Measurements from ENCODE around the gene MBNL1. TPM values are rescaled to one million over a fixed set of nuclear protein-coding genes. Genes with fewer than 3 reads are reported as not detected.

MBNL1 gene
- total and polyA plus RNA-seq, 2 of the 13 experiments (the other 11 are each of a cell fraction or from before 2014, with no cell fraction given), result 27.1 to 55.4 TPM

GRCh38 chr3:152299249-152299976, 30.7 kb downstream of the MBNL1 start (continued):
- TF ChIP-seq, protein P1, sequence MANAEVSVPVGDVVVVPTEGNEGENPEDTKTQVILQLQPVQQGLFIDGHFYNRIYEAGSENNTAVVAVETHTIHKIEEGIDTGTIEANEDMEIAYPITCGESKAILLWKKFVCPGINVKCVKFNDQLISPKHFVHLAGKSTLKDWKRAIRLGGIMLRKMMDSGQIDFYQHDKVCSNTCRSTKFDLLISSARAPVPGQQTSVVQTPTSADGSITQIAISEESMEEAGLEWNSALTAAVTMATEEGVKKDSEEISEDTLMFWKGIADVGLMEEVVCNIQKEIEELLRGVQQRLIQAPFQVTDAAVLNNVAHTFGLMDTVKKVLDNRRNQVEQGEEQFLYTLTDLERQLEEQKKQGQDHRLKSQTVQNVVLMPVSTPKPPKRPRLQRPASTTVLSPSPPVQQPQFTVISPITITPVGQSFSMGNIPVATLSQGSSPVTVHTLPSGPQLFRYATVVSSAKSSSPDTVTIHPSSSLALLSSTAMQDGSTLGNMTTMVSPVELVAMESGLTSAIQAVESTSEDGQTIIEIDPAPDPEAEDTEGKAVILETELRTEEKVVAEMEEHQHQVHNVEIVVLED (CRISPR knock-in tag; IDR thresholded peaks at IDR 0.05; ENCODE audit: borderline replicate concordance), result no peak
- no peak for TF ChIP-seq ZNF816 (CRISPR knock-in tag; IDR thresholded peaks at IDR 0.05; ENCODE audit: borderline replicate concordance)
- TF ChIP-seq, protein P2, sequence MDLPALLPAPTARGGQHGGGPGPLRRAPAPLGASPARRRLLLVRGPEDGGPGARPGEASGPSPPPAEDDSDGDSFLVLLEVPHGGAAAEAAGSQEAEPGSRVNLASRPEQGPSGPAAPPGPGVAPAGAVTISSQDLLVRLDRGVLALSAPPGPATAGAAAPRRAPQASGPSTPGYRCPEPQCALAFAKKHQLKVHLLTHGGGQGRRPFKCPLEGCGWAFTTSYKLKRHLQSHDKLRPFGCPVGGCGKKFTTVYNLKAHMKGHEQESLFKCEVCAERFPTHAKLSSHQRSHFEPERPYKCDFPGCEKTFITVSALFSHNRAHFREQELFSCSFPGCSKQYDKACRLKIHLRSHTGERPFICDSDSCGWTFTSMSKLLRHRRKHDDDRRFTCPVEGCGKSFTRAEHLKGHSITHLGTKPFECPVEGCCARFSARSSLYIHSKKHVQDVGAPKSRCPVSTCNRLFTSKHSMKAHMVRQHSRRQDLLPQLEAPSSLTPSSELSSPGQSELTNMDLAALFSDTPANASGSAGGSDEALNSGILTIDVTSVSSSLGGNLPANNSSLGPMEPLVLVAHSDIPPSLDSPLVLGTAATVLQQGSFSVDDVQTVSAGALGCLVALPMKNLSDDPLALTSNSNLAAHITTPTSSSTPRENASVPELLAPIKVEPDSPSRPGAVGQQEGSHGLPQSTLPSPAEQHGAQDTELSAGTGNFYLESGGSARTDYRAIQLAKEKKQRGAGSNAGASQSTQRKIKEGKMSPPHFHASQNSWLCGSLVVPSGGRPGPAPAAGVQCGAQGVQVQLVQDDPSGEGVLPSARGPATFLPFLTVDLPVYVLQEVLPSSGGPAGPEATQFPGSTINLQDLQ (CRISPR knock-in tag; IDR thresholded peaks at IDR 0.05), result no peak
- no peak for TF ChIP-seq ERF (CRISPR knock-in tag; IDR thresholded peaks at IDR 0.05)
- TF ChIP-seq ZNF598 (CRISPR knock-in tag; IDR thresholded peaks at IDR 0.05; ENCODE audit: borderline replicate concordance), result no peak
- TF ChIP-seq DR1 (CRISPR knock-in tag; IDR thresholded peaks at IDR 0.05), result no peak
- TF ChIP-seq ZFY (CRISPR knock-in tag; IDR thresholded peaks at IDR 0.05), result peak; percentile 14; the same call in 1 of the 2 replicates
- TF ChIP-seq CEBPB (IDR thresholded peaks at IDR 0.05; ENCODE audit: borderline replicate concordance, low read depth, low read length), result peak; percentile 66; the same call in 1 of the 2 replicates
- no peak for TF ChIP-seq PTBP1 (IDR thresholded peaks at IDR 0.05; ENCODE audit: low read depth, low read length, poor library complexity, severe bottlenecking)
- TF ChIP-seq DDIT3 (CRISPR knock-in tag; IDR thresholded peaks at IDR 0.05), result no peak
- no peak for TF ChIP-seq ZNF781 (CRISPR knock-in tag; IDR thresholded peaks at IDR 0.05; ENCODE audit: borderline replicate concordance, not compliant biosample characterization)
- TF ChIP-seq THAP11 (CRISPR knock-in tag; IDR thresholded peaks at IDR 0.05), result no peak
- no peak for TF ChIP-seq TCF12 (IDR thresholded peaks at IDR 0.05)
- no peak for TF ChIP-seq TCF12 (CRISPR knock-in tag; IDR thresholded peaks at IDR 0.05)
- TF ChIP-seq, protein P3, sequence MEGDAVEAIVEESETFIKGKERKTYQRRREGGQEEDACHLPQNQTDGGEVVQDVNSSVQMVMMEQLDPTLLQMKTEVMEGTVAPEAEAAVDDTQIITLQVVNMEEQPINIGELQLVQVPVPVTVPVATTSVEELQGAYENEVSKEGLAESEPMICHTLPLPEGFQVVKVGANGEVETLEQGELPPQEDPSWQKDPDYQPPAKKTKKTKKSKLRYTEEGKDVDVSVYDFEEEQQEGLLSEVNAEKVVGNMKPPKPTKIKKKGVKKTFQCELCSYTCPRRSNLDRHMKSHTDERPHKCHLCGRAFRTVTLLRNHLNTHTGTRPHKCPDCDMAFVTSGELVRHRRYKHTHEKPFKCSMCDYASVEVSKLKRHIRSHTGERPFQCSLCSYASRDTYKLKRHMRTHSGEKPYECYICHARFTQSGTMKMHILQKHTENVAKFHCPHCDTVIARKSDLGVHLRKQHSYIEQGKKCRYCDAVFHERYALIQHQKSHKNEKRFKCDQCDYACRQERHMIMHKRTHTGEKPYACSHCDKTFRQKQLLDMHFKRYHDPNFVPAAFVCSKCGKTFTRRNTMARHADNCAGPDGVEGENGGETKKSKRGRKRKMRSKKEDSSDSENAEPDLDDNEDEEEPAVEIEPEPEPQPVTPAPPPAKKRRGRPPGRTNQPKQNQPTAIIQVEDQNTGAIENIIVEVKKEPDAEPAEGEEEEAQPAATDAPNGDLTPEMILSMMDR (CRISPR knock-in tag; IDR thresholded peaks at IDR 0.05), result no peak
- TF ChIP-seq ZNF567 (CRISPR knock-in tag; IDR thresholded peaks at IDR 0.05; ENCODE audit: borderline replicate concordance), result 0 out of 2 replicates have a peak, but pooled peaks have one; percentile 20
- no peak for TF ChIP-seq ZFP36L1 (CRISPR knock-in tag; IDR thresholded peaks at IDR 0.05)
- TF ChIP-seq, protein P4, sequence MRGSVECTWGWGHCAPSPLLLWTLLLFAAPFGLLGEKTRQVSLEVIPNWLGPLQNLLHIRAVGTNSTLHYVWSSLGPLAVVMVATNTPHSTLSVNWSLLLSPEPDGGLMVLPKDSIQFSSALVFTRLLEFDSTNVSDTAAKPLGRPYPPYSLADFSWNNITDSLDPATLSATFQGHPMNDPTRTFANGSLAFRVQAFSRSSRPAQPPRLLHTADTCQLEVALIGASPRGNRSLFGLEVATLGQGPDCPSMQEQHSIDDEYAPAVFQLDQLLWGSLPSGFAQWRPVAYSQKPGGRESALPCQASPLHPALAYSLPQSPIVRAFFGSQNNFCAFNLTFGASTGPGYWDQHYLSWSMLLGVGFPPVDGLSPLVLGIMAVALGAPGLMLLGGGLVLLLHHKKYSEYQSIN (CRISPR knock-in tag; IDR thresholded peaks at IDR 0.05; ENCODE audit: borderline replicate concordance), result no peak
- no peak for TF ChIP-seq E2F5 (CRISPR knock-in tag; conservative IDR thresholded peaks at IDR 0.05)
- no peak for TF ChIP-seq ZNF619 (CRISPR knock-in tag; IDR thresholded peaks at IDR 0.05)
- TF ChIP-seq RFXAP (CRISPR knock-in tag; IDR thresholded peaks at IDR 0.05; ENCODE audit: borderline replicate concordance), result no peak
